Endometrial microvascular endothelial cells (primary cell): ENCODE results near the gene RARRES2. TPM values are rescaled to one million over a fixed set of nuclear protein-coding genes. Genes with fewer than 3 reads are reported as not detected.

Experiments
- in situ Hi-C: cut with HindIII; loops from 2 replicates; pipeline ENCODE4 v1.10.0; 2017; ENCODE audit warnings: low sequenced_read_pairs, low pct_unique_long_range_greater_than_20kb; ENCODE audit errors: inconsistent ontology term
- total RNA-seq: library from RNA; depleted of rRNA; stranded (reverse); fragments of >200 nt; gene quantifications from one replicate; pipeline ENCODE4 v1.2.3, GENCODE V29; 2015; ENCODE audit errors: inconsistent ontology term

RARRES2 gene
- total RNA-seq, 1 donor from 2014 or later = not detected

DNA sequence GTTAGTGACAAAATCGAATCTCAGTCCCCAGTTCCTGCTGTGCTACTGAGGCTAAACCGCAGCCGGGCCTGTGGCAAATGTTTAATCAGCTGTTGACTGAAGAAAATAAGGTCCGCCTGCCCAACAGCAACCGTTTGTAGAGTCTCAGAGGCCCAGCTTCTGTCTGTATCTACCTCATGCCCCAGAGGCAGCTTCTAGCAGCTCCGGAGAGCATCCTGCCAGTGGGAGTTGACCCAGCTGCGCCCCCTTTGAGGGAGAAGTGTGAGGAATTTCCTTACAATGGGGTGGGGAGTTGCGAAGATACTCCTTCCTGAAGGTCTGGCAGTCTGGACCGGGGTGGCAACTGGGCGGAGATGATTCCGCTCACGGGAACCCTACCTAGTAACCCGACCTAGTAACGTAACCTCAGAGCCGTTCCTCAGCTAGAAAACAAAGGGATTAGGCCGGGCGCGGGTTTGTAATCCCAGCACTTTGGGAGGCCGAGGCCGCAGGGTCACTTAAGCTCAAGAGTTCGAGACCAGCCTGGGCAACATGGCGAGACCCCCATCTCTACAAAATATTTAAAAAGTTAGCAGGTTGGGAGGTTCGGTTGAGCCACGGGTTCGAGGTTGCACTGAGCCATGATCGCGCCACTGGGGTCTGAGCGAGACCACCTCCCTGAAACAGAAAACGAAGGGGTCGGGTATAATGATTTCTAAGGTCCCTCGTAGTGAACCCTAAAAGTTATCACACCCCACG lies 36.9 kb upstream of the RARRES2 start:
- in situ Hi-C loops = no loop called here

DNA sequence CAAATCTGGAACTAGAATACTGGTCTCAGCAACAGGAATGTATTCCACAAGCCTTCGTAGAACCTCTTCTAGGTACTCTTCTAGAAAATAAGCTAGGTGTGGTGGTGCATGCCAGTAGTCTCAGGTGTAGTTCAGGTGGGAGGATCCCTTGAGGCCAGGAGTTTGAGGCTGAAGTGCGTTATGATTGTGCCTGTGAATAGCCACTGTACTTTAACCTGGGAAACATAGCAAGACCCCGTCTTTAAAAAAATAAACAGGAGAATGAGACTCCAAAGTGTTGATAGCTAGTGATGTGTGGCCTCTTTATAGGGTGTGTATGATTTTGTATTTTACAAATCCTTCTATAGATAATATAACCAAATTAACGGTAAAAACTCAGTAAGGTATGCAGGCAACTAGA lies 36.2 kb upstream of the RARRES2 start:
- in situ Hi-C loops = no loop called here

DNA sequence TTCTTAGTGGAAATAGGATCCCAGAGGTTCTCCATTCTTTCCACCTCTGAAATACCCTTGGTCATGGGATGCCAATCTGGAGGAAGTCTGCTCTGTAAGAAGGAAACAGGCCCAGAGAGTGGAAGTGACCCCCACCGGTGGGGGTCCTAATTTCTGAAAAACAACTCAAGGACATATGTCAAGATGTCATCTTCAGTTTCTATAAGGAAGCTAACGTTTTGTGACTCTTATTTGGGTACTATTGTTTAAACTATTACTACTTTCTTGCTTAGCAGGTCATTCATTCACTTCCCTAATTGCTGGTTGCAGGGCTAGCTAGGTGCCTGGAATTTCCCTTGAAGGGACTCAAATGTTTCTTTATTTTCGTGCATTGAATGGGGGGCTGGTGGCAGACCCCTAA lies 35.8 kb upstream of the RARRES2 start:
- in situ Hi-C loops = no loop called here

DNA sequence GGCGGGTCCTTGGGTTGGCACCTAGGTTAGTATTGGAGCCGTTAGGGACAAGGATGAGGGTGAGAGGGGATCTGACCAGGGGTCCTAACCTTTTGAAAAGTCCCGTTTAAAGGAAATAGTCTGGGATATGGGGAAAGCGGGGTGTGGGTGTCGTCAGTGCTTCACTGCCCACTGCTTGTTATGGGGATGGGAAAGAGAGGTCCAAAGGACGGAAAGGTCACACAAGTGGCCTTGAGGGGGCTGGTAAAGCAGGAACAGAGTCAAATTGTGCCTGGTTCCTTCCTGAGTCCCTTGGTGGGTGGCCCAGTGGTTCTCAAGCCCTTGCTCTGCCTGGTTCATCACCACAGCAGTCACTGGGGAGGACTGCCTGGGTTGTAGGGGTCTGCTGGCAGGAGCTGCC lies 35.1 kb upstream of the RARRES2 start:
- in situ Hi-C loops = no loop called here

DNA sequence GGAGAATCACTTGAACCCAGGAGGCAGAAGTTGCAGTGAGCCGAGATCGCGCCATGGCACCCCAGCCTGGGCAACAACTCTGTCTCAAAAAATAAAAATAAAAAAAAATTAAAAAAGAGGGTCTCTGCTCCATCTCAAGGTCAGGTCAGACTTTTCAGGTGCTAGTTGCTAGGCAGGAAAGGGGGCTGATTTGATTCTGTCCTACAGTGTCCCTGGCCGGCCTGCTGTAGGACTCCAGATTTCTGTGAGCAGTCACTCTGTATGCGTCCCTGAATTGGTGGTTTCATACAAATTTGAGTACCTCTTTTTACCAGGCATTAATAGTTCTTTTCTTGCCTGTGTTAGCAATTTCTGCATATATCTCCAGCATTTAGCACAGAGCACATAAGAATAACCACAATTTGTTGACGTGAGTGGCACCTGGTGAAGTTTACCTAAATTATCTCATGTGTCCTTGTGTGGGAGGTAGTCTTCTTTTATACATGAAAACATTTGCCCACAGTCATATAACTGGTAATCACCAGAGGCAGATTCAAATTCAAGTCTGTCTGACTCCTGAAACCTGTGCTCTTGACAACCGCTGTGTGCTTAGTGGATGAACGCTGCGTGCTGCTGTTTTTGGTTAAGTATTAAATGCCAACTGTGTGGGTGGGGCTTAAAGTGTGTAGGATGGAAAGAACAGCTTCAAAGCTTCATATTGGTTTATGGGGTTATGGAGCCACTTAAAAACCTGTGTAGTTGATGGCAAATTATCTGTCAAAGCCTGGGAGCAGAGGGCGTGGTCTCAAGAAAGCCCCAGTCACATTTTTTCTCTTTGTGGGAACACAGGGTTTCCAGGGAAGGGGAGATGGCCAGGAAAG lies 34.5 kb upstream of the RARRES2 start:
- in situ Hi-C loops = no loop called here

DNA sequence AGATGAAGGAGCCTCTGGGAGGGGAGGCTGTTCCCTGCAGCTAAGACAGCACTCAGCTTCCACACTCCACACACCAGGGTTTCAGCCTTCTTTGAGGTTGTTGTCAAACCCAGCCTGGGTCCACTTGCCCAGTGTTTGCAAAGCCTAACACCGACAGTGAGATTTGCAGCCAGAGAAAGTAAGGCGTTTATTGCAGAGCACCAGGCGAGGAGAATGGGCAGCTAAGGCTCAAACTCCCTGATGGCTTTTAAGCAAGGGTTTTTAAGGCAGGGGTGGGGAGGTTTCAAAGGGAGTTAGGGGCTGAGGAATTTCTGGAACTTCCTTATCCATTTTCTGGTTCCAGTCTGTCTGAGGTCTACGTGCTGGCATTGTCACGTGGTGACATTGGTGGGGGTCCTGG lies 33.0 kb upstream of the RARRES2 start:
- in situ Hi-C loops = no loop called here

DNA sequence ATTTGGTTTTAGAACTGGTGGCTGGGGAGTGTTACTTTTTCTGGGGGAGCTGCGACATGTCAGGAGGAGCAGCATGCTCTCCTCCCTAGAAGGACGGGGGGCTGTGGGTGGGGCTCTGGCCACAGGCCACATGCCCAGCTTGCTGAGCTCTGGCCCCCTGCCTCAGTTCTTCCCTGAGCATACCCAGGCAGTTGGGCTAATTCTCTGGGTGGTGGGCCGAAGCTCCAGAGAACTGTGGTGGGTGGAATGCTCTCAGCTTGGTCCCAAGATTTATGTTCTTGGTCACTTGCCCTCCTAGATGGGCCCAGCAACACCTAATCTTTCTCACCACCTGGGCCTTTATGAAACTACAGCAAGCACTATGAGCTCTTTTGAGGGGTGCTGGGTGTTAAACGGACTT lies 32.6 kb upstream of the RARRES2 start:
- in situ Hi-C loops = no loop called here

DNA sequence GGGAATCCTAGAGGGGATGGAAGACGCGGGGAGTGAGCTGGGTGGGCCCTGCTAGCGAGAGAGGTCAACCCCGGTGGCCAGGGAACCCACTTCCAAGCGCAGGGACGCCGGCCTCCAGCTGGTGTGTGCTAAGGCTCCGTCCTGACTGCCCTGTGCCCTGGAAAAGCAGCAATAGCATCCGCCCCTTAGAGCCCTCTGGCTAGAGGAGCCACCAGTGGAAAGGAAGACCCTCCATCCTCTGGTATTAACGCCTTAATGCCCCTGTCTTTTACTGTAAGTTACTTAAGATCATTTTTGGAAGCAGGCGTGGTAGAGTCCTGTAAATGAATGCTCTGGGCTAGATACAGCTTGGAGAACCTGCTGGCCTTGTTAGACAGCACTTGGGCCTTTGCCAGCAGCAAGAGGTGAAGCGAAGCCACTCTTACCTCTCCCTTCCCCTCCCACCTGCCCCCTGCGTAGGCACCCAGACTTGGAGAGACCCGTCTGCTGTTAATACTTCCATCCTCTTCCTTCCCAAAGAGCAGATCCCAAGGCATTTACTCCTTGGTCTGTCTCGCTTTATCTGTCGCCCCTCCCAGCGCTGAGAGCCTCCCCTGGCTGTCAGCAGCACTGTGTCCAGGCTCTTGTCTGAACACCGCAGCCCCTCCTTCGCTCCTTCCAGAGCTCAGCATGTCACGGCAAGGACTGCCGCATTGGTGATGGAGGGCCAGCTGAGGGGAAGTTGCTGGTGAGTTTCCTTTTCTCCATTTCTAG lies 31.8 kb upstream of the RARRES2 start:
- in situ Hi-C loops = no loop called here

DNA sequence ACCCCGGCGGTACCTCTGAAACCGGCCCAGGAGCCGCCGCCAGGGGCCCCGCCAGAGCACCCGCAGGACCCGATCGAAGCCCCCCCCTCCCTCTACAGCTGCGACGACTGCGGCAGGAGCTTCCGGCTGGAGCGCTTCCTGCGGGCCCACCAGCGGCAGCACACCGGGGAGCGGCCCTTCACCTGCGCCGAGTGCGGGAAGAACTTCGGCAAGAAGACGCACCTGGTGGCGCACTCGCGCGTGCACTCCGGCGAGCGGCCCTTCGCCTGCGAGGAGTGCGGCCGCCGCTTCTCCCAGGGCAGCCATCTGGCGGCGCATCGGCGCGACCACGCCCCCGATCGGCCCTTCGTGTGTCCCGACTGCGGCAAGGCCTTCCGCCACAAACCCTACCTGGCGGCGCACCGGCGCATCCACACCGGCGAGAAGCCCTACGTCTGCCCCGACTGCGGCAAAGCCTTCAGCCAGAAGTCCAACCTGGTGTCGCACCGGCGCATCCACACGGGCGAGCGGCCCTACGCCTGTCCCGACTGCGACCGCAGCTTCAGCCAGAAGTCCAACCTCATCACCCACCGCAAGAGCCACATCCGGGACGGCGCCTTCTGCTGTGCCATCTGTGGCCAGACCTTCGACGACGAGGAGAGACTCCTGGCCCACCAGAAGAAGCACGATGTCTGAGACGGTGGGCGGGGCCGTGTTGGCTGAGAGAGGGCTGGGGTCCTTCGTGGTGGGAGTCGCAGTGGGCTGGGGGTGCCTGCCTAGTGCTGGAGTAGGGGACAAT lies 31.0 kb upstream of the RARRES2 start:
- in situ Hi-C loops = no loop called here

DNA sequence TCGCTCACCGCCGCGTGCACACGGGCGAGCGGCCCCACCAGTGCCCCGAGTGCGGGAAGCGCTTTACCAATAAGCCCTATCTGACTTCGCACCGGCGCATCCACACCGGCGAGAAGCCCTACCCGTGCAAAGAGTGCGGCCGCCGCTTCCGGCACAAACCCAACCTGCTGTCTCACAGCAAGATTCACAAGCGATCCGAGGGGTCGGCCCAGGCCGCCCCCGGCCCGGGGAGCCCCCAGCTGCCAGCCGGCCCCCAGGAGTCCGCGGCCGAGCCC lies 30.5 kb upstream of the RARRES2 start:
- in situ Hi-C loops = no loop called here

DNA sequence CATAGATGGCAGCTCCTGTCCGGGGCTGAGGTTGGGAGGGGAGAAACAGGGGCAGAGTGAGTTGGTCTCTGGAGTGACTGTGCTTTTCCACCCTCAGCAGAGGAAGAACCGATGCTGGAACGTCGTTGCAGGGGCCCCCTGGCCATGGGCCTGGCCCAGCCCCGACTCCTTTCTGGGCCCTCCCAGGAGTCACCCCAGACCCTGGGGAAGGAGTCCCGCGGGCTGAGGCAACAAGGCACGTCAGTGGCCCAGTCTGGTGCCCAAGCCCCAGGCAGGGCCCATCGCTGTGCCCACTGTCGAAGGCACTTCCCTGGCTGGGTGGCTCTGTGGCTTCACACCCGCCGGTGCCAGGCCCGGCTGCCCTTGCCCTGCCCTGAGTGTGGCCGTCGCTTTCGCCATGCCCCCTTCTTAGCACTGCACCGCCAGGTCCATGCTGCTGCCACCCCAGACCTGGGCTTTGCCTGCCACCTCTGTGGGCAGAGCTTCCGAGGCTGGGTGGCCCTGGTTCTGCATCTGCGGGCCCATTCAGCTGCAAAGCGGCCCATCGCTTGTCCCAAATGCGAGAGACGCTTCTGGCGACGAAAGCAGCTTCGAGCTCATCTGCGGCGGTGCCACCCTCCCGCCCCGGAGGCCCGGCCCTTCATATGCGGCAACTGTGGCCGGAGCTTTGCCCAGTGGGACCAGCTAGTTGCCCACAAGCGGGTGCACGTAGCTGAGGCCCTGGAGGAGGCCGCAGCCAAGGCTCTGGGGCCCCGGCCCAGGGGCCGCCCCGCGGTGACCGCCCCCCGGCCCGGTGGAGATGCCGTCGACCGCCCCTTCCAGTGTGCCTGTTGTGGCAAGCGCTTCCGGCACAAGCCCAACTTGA lies 29.9 kb upstream of the RARRES2 start:
- in situ Hi-C loops = no loop called here

DNA sequence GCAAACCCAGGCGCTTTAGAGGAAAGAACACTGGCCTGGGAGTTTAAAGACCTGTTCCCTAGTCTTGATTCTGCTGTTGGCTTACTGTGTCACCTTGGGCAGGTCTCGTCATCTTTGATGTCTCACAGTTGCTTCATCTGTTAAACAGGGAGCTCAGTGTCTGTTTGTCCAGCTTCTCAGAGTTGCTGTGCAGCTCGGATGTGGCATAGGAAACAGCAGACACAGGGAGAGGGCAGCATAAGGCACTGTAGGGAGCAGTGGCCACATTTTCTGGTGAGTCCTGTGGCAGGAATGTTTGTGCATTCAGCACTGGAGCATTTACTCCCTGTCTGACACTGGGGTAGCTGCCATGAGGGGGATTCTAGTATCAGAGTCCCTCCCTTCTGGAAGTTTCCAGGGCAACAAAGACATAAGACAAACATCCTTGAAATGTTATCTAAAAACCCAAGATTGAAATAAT lies 29.2 kb upstream of the RARRES2 start:
- in situ Hi-C loops = no loop called here

DNA sequence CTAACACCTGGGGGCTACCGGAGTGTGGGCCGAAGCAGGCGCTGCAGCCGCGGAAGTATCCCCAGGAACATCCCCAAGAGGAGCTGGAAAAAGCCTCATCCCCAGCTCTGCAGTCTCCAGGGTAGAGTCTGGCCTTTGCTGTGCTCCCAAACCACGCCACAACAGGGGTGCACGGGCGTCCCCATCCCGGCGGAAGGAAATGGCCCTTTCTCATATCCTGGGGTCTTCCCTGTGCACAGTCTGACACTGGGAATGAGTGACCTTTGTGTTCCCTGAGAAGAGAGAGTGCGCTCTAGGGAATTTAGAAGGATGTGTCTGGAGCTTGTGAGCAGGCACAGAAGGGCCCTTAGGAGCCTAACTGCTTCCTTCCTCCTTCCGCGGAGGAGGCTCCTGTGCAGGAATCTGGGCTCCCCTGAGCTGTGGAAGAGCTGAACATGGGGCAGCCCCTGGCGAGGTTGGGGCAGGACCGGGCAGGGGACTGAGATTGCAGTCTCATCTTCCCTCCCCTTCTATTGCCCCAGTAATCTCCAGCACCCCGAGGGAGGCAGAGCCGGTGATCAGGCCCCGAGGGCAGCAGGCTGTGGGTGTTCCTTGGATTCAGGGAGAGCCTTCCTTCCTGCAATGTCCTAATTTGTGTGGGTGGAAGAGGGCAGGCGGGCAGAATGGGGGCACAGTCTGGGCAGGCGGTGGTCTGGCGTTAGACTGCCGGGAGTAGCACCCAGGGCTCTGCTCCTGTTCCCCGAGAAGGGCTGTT lies 28.5 kb upstream of the RARRES2 start:
- in situ Hi-C loops = no loop called here

DNA sequence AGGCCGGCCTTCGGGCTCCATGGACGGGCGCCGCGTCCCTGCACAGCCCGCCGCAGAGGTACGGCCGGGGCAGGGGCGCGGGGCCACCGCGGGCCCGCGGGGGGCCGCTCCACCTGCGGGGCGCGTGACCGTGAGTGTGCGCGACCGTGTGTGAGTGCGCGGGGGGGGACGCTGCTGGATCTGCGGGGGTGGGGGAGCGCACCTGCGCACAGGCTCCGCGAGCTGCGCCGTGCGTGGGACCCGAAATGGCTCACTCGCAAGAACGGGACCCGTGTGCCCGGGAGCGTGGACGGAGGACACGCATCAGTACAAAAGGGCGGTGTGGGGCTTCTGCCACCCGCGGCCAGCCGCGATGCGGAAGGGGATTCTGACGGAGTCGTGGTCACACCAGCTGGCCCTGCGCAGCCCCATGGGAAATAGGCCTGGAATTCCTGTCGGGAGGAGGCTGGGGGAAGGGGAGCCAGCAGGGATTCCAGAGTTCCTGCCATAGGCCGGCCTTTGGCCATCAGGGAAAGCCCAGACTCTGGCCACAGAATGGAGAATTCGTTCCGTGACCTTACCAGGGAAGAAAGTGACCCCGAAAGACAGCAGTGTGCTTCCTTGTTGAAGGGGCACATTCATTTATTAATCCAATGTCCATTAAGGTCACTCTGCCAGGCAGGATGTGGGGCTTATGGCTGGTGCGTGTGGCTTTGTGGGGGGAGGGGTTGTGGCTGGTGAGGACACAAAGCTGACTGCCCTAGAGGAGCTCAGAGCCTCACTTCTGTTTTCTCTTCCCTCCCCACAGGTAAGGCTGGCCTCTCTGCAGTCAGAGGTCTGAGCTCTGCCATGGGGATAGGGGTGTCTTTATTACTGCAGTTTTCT lies 27.7 kb upstream of the RARRES2 start:
- in situ Hi-C loops = no loop called here

DNA sequence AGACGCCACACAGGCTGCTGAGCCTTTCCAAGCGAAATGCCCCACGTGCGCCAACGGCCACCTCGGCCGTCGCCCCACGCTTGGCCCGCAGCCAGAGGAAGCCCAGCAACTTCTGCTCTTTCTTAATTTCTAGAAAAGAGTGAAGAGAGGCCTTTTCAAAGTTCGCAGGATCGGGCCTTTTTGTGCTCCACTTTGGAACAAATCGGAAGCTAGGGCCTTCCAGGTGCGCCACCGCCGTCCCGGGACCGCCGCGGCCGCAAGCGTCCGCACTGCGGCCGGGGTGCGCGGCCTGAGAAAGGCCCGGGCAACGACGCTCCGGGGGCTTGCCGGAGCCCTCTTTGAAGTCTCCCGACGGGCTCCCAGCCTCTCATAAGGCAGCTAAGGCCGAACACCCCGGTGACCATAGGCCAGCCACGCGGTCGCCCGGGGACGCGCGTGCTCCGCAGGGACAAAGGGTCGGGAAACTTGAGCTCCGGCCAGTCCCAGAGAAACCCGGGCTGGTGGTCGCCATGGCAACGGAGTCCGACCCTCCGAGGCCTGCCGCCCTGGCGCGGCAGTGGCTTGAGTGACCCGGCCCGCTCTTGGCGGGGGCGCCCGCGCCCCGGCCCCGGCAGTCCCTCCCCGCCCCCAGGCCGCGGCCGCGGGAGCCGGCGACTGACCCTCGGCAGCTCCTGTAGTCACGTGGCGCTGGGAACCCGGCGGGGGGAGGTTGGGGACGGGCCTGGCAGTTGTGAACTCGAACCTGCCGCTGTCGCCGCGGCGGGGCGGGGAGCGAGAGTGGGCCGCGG lies 26.9 kb upstream of the RARRES2 start, which contains the start of gene REPIN1:
REPIN1 (plus strand) TSS at position 727 of the 788 bp plus-strand sequence. CDS start 890 bp downstream, outside the sequence.
- in situ Hi-C loops = no loop called here

DNA sequence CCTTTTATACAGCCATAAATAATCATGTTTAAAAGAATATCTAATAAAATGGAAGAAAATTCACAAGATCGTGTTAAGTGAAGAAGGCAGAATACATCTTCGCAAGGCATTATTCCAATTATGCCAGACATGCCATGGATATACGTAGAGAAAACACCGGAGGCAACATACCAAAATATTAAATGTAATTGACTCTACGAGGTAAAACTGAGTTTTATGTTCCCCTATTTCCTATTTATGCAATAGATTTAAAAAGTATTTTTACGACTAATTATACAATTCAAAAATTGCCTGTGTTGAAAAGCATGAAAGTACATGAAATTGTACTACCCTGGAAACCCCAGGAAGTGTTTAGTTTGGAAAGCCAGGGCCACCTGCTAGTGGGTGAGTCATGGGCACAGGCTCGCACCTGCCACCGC lies 26.3 kb upstream of the RARRES2 start:
- in situ Hi-C loops = no loop called here
